ENCODE measurements around the gene ARHGAP22. TPM values are rescaled to one million over a fixed set of nuclear protein-coding genes. Genes with fewer than 3 reads are reported as not detected.

The ARHGAP22 gene
- polyA plus RNA-seq, 3 donors: 1.5 to 7.8 (median 1.9) TPM

- Mint-ChIP-seq H3K27ac (peak overlapping the region in 2 of 7 donors; percentile 15 to 26), H3K27me3 (ENCODE audit: low read depth in 3 of 3) (peaks cover 8 to 14% (median 11%) of the 10 kb centered on the region in 3 donors), H3K9me3 (peaks cover 0 to 2% (median 0%) of the 10 kb centered on the region in 7 donors), H3K4me3 (no peak overlapping the region), H3K36me3 (peaks cover 2 to 6% of the 10 kb centered on the region in 2 donors), H3K4me1 (peaks cover 41% of the 10 kb centered on the region)
- Histone ChIP-seq H3K4me1 (ENCODE audit: control insufficient read depth in 1 of 2, insufficient read depth in 2 of 2, low read length in 2 of 2) (peaks cover 41 to 46% of the 10 kb centered on the region in 2 donors), H4K20me1 (ENCODE audit: insufficient read depth, low read length) (no peaks in the 10 kb centered on the region), H3K4me3 (replicated peaks in 1 of 3; ENCODE audit: low read depth in 2 of 3, low read length in 3 of 3) (no peak overlapping the region), H3K79me2 (ENCODE audit: insufficient read depth, low read length) (no peaks in the 10 kb centered on the region), H3K9ac (ENCODE audit: insufficient read depth, low read length, poor library complexity, severe bottlenecking) (no peak overlapping the region), H3K36me3 (replicated peaks in 1 of 2; ENCODE audit: control insufficient read depth in 1 of 2, insufficient read depth in 2 of 2, low read length in 2 of 2) (no peaks in the 10 kb centered on the region), H2AFZ (ENCODE audit: insufficient read depth, low read depth, low read length, poor library complexity, severe bottlenecking) (no peak overlapping the region), H3K9me3 (replicated peaks in 1 of 2; ENCODE audit: control insufficient read depth in 1 of 2, insufficient read depth in 1 of 2, low read length in 2 of 2) (no peaks in the 10 kb centered on the region), H3K4me2 (replicated peaks; ENCODE audit: extremely low read depth, low read length, poor library complexity, severe bottlenecking) (no peak overlapping the region), H3K27ac (ENCODE audit: low read depth in 1 of 2, low read length in 2 of 2) (no peak overlapping the region), H3K27me3 (ENCODE audit: control insufficient read depth in 2 of 2, insufficient read depth in 2 of 2, low read length in 2 of 2) (no peaks in the 10 kb centered on the region)
- no peak for TF ChIP-seq CTCF (IDR thresholded peaks at IDR 0.05)
- intact Hi-C loops (cut with micrococcal nuclease): no loop called here
- WGBS (ENCODE audit: insufficient coverage): 82% methylated on average over 7 of the region's 7 CpGs
- DNase-seq: peak in 1 of 3 donors; percentile 5
Observed at GRCh38 chr10:48507933-48508790, 96.7 kb downstream of the ARHGAP22 start.

- Histone ChIP-seq H3K27ac (ENCODE audit: low read depth in 1 of 2, low read length in 2 of 2) (no peak overlapping the region), H2AFZ (ENCODE audit: insufficient read depth, low read depth, low read length, poor library complexity, severe bottlenecking) (no peak overlapping the region), H3K4me3 (replicated peaks in 1 of 3; ENCODE audit: low read depth in 2 of 3, low read length in 3 of 3) (no peak overlapping the region), H3K4me2 (replicated peaks; ENCODE audit: extremely low read depth, low read length, poor library complexity, severe bottlenecking) (no peak overlapping the region), H3K36me3 (replicated peaks in 1 of 2; ENCODE audit: control insufficient read depth in 1 of 2, insufficient read depth in 2 of 2, low read length in 2 of 2) (no peaks in the 10 kb centered on the region), H4K20me1 (ENCODE audit: insufficient read depth, low read length) (no peaks in the 10 kb centered on the region), H3K9me3 (replicated peaks in 1 of 2; ENCODE audit: control insufficient read depth in 1 of 2, insufficient read depth in 1 of 2, low read length in 2 of 2) (no peaks in the 10 kb centered on the region), H3K27me3 (ENCODE audit: control insufficient read depth in 2 of 2, insufficient read depth in 2 of 2, low read length in 2 of 2) (no peaks in the 10 kb centered on the region), H3K79me2 (ENCODE audit: insufficient read depth, low read length) (no peaks in the 10 kb centered on the region), H3K9ac (ENCODE audit: insufficient read depth, low read length, poor library complexity, severe bottlenecking) (no peak overlapping the region), H3K4me1 (ENCODE audit: control insufficient read depth in 1 of 2, insufficient read depth in 2 of 2, low read length in 2 of 2) (peaks cover 42 to 46% of the 10 kb centered on the region in 2 donors)
- no peak for DNase-seq
- 89% methylated on average over 1 of the region's 6 CpGs for WGBS (ENCODE audit: insufficient coverage)
- intact Hi-C loops (cut with micrococcal nuclease): no loop called here
- peaks cover 39% of the 10 kb centered on the region for H3K4me1 Mint-ChIP-seq
- no peak overlapping the region for H3K4me3 Mint-ChIP-seq
- peaks cover 8 to 14% (median 11%) of the 10 kb centered on the region in 3 donors for H3K27me3 Mint-ChIP-seq (ENCODE audit: low read depth in 3 of 3)
- peak overlapping the region in 1 of 7 donors; percentile 70 for H3K27ac Mint-ChIP-seq
- H3K36me3 Mint-ChIP-seq: peaks cover 2 to 6% of the 10 kb centered on the region in 2 donors
- peaks cover 0 to 2% (median 0%) of the 10 kb centered on the region in 7 donors for H3K9me3 Mint-ChIP-seq
- no peak for TF ChIP-seq CTCF (IDR thresholded peaks at IDR 0.05)
Observed at GRCh38 chr10:48507494-48507893, 97.4 kb downstream of the ARHGAP22 start.

Measured in CD14-positive monocyte (primary cell).